Neuronal stem cell (in vitro differentiated cells): ENCODE measurements around the gene ZNF823. TPM values are rescaled to one million over a fixed set of nuclear protein-coding genes. Genes with fewer than 3 reads are reported as not detected.

Source experiments
- DNase-seq: peaks from one replicate; pipeline ENCODE4 v3.0.0-alpha.2; 2013; ENCODE audit warnings: low spot score
- H2AFZ ChIP-seq: one replicate; pipeline ENCODE4 v1.6.1; 2013; ENCODE audit warnings: mild to moderate bottlenecking, low read length, inconsistent platforms
- H2AK5ac ChIP-seq: 2 replicates; pipeline ENCODE4 v1.6.1; 2013; ENCODE audit warnings: low read depth, mild to moderate bottlenecking, inconsistent platforms, low read length, moderate library complexity, mixed read lengths
- H2BK120ac ChIP-seq: 2 replicates; pipeline ENCODE4 v1.6.1; 2013; ENCODE audit warnings: low read depth, mild to moderate bottlenecking, inconsistent platforms, low read length, moderate library complexity, mixed read lengths
- H2BK12ac ChIP-seq: one replicate; pipeline ENCODE4 v1.6.1; 2013; ENCODE audit warnings: low read length, inconsistent platforms
- H2BK15ac ChIP-seq: 2 replicates; pipeline ENCODE4 v1.6.1; 2013; ENCODE audit warnings: mild to moderate bottlenecking, low read length, inconsistent platforms, mixed read lengths
- H2BK5ac ChIP-seq: one replicate; pipeline ENCODE4 v1.6.1; 2013; ENCODE audit warnings: inconsistent platforms, mild to moderate bottlenecking, low read length, moderate library complexity
- H3K14ac ChIP-seq: one replicate; pipeline ENCODE4 v1.6.1; 2013; ENCODE audit warnings: low read length, inconsistent platforms
- H3K18ac ChIP-seq: 2 replicates; pipeline ENCODE4 v1.6.1; 2013; ENCODE audit warnings: low read length, inconsistent platforms
- H3K23ac ChIP-seq: 2 replicates; pipeline ENCODE4 v1.6.1; 2013; ENCODE audit warnings: low read depth, mild to moderate bottlenecking, mixed read lengths, low read length, inconsistent platforms; ENCODE audit not compliant: poor library complexity
- H3K27ac ChIP-seq: replicated peaks from 3 replicates; pipeline ENCODE4 v1.5.1; 2013; ENCODE audit warnings: low read length, inconsistent platforms
- H3K27me3 ChIP-seq, 3 experiments: 2 replicates each; pipeline ENCODE4 v1.6.1; 2013; ENCODE audit warnings: low read length in 3 of 3, mild to moderate bottlenecking in 2 of 3, inconsistent platforms in 1 of 3, low read depth in 1 of 3, mixed read lengths in 1 of 3, moderate library complexity in 1 of 3; ENCODE audit not compliant: control insufficient read depth in 3 of 3, insufficient read depth in 3 of 3
- H3K36me3 ChIP-seq, 2 donors: replicated peaks in 1 of 2; 2 replicates each; pipeline ENCODE4 v1.6.1; 2013; ENCODE audit warnings: low read length in 2 of 2; ENCODE audit not compliant: control insufficient read depth in 2 of 2, insufficient read depth in 2 of 2
- H3K4ac ChIP-seq: 2 replicates; pipeline ENCODE4 v1.6.1; 2013; ENCODE audit warnings: inconsistent platforms, mild to moderate bottlenecking, low read length, moderate library complexity
- H3K4me1 ChIP-seq, 2 donors: 1 replicate in 1 of 2; 2 replicates in 1 of 2; pipeline ENCODE4 v1.6.1; 2013; ENCODE audit warnings: low read length in 2 of 2, low read depth in 1 of 2; ENCODE audit not compliant: control insufficient read depth in 2 of 2, insufficient read depth in 1 of 2
- H3K4me2 ChIP-seq: one replicate; pipeline ENCODE4 v1.6.1; 2013; ENCODE audit warnings: mild to moderate bottlenecking, low read length, inconsistent platforms; ENCODE audit not compliant: insufficient read depth, poor library complexity, severe bottlenecking
- H3K4me3 ChIP-seq, 2 donors: 2 replicates each; pipeline ENCODE4 v1.5.1; 2013; ENCODE audit warnings: low read length in 2 of 2, mild to moderate bottlenecking in 2 of 2, inconsistent platforms in 1 of 2, moderate library complexity in 1 of 2
- H3K79me1 ChIP-seq: one replicate; pipeline ENCODE4 v1.6.1; 2013; ENCODE audit warnings: low read depth, mild to moderate bottlenecking, inconsistent platforms, low read length, moderate library complexity
- H3K9ac ChIP-seq: one replicate; pipeline ENCODE4 v1.6.1; 2013; ENCODE audit warnings: mild to moderate bottlenecking, low read depth, low read length, inconsistent platforms; ENCODE audit not compliant: poor library complexity
- H3K9me3 ChIP-seq, 2 donors: replicated peaks in 1 of 2; 2 replicates each; pipeline versions ENCODE3 to v1.6.1; 2013; ENCODE audit warnings: low read length in 2 of 2, mild to moderate bottlenecking in 2 of 2, inconsistent platforms in 1 of 2, low read depth in 1 of 2, mixed read lengths in 1 of 2, moderate library complexity in 1 of 2; ENCODE audit not compliant: control insufficient read depth in 2 of 2, insufficient read depth in 1 of 2
- H4K8ac ChIP-seq: one replicate; pipeline ENCODE4 v1.6.1; 2013; ENCODE audit warnings: low read depth, mild to moderate bottlenecking, inconsistent platforms, low read length, moderate library complexity
- H4K91ac ChIP-seq: one replicate; pipeline ENCODE4 v1.6.1; 2013; ENCODE audit warnings: low read length, low read depth, mild to moderate bottlenecking, inconsistent platforms; ENCODE audit not compliant: poor library complexity
- WGBS, 2 donors: extraction: QIAGEN DNeasy Blood & Tissue Kit; methylation state at CpG; one replicate each; pipeline ENCODE4 v1.1.7; 2013; ENCODE audit warnings: missing lambda C conversion rate in 2 of 2, mixed read lengths in 1 of 2; ENCODE audit not compliant: insufficient read length in 2 of 2, insufficient replicate concordance in 1 of 2; ENCODE audit errors: extremely low coverage in 2 of 2; 5-methylcytosine and 5-hydroxymethylcytosine counted together
- polyA plus RNA-seq, 2 experiments: library from polyadenylated mRNA; stranded (reverse); fragments of 200-250 nt; gene quantifications; one replicate each; pipeline ENCODE4 v1.2.3, GENCODE V29; 2013

ZNF823 gene
- 4.7 TPM for polyA plus RNA-seq (2013, experiment 1 of 2)
- polyA plus RNA-seq (2013, experiment 2 of 2), result 4.2 TPM

- peak within 1 kb of the TSS; percentile 92 for H2AFZ ChIP-seq
- H3K23ac ChIP-seq, result no peak within 1 kb of the TSS
- H2BK15ac ChIP-seq, result peak within 1 kb of the TSS; percentile 6
- peak within 1 kb of the TSS; percentile 21 for H3K14ac ChIP-seq
- H3K27me3 ChIP-seq, result peaks cover 0 to 4% (median 2%) of the 10 kb centered on the region in 3 experiments
- peak within 1 kb of the TSS; percentile 86 for H3K18ac ChIP-seq
- no peaks in the 10 kb centered on the region for H3K4me1 ChIP-seq
- WGBS, 2 donors, result no CpG with 5 or more reads among the region's 35 CpGs
- no peak within 1 kb of the TSS for H4K91ac ChIP-seq
- peak within 1 kb of the TSS; percentile 65 for H4K8ac ChIP-seq
- DNase-seq, result peak; percentile 99
- peaks cover 0 to 9% of the 10 kb centered on the region in 2 donors for H3K36me3 ChIP-seq
- no peak within 1 kb of the TSS for H2AK5ac ChIP-seq
- peak within 1 kb of the TSS; percentile 86 for H3K4me2 ChIP-seq
- H3K4me3 ChIP-seq, result peak within 1 kb of the TSS; percentile 87 to 88
- no peak within 1 kb of the TSS for H3K4ac ChIP-seq
- peak within 1 kb of the TSS; percentile 83 for H3K9ac ChIP-seq
- peaks cover 8% of the 10 kb centered on the region for H3K79me1 ChIP-seq
- H3K27ac ChIP-seq, result peak within 1 kb of the TSS; percentile 81
- peaks cover 0 to 11% of the 10 kb centered on the region in 2 donors for H3K9me3 ChIP-seq
- no peak within 1 kb of the TSS for H2BK12ac ChIP-seq
- peak within 1 kb of the TSS; percentile 88 for H2BK5ac ChIP-seq
- H2BK120ac ChIP-seq, result no peak within 1 kb of the TSS
Observed at GRCh38 chr19:11738746-11739620, at the start of gene ZNF823. ZNF823 (minus strand) TSS chr19:11738946; CDS start chr19:11738819, 127 bp downstream.

- H2BK12ac ChIP-seq, result no peak overlapping the region
- no peak overlapping the region for H3K9ac ChIP-seq
- H4K91ac ChIP-seq, result no peak overlapping the region
- H3K14ac ChIP-seq, result no peak overlapping the region
- H3K27me3 ChIP-seq, result no peaks in the 10 kb centered on the region
- H2BK5ac ChIP-seq, result no peak overlapping the region
- H3K4me3 ChIP-seq, result no peak overlapping the region
- no peak overlapping the region for H2BK15ac ChIP-seq
- no peak overlapping the region for H3K4ac ChIP-seq
- no peak overlapping the region for H2AK5ac ChIP-seq
- no peak for DNase-seq
- H3K18ac ChIP-seq, result no peak overlapping the region
- no peaks in the 10 kb centered on the region for H3K79me1 ChIP-seq
- no peak overlapping the region for H2BK120ac ChIP-seq
- no CpG with 5 or more reads among the region's 3 CpGs for WGBS, 2 donors
- no peak overlapping the region for H3K23ac ChIP-seq
- H4K8ac ChIP-seq, result no peak overlapping the region
- H3K4me2 ChIP-seq, result no peak overlapping the region
- H3K36me3 ChIP-seq, result peaks cover 0 to 28% of the 10 kb centered on the region in 2 donors
- H2AFZ ChIP-seq, result no peak overlapping the region
- peaks cover 2 to 57% of the 10 kb centered on the region in 2 donors for H3K9me3 ChIP-seq
- H3K4me1 ChIP-seq, result no peaks in the 10 kb centered on the region
- no peak overlapping the region for H3K27ac ChIP-seq
Observed at GRCh38 chr19:11787536-11787935, 48.8 kb upstream of the ZNF823 start.

DNA sequence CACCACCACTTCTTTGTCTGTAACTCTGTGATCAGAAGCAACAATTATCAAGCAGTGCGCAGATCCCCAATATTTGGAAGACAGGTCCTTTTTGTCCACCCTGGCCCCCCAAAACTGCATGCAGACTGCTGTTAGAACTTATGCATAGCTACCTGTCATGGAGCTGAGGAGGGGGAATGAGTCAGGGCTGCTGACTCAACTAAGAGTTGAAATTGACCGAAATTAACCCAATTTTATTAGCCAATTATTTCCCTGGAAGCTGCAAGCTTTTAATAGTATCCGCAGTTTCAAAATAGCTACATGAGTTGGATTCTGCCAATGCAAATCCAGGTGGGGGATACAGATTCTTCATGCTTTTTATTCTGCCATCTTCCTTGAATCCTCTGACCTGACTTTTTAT is 45.6 kb upstream of the ZNF823 start:
- peaks cover 16 to 82% of the 10 kb centered on the region in 2 donors for H3K9me3 ChIP-seq
- no peak overlapping the region for H3K23ac ChIP-seq

DNA sequence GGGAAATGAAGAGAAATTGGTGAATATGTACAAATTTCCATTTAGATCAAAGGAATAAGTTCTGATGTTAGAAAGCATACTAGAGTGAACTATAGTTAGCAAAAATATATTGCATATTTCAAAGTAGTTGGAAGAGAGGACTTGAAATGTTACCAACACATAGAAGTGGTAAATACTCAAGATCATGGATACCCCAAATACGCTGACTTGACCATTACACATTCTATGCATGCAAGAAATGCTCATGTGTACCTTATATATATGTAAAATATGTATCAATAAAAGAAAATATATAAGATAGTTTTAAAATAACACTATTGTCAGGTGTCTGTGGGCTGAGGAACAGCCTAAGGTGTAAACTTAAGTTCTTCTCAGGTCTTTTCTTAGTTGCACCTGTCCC is 45.0 kb upstream of the ZNF823 start:
- Histone ChIP-seq H2BK15ac (no peak overlapping the region), H4K91ac (no peak overlapping the region), H2BK5ac (no peak overlapping the region), H3K18ac (no peak overlapping the region), H3K4me1 (no peaks in the 10 kb centered on the region), H2BK120ac (no peak overlapping the region), H3K27ac (no peak overlapping the region), H3K27me3 (no peaks in the 10 kb centered on the region), H3K23ac (no peak overlapping the region), H3K4me3 (no peak overlapping the region), H2AFZ (no peak overlapping the region), H3K36me3 (peaks cover 7 to 66% of the 10 kb centered on the region in 2 donors), H3K14ac (no peak overlapping the region), H3K9me3 (peaks cover 19 to 87% of the 10 kb centered on the region in 2 donors), H3K4me2 (no peak overlapping the region), H3K9ac (no peak overlapping the region), H3K4ac (no peak overlapping the region), H2BK12ac (no peak overlapping the region), H3K79me1 (no peaks in the 10 kb centered on the region), H2AK5ac (no peak overlapping the region), H4K8ac (no peak overlapping the region)
- no peak for DNase-seq
- WGBS, 2 donors, result no CpG with 5 or more reads among the region's 1 CpG

More for the DNA sequence above, 45.6 kb upstream of the ZNF823 start:
- H2AFZ ChIP-seq, result no peak overlapping the region
- H3K79me1 ChIP-seq, result no peaks in the 10 kb centered on the region
- no peak overlapping the region for H2BK12ac ChIP-seq
- no peak overlapping the region for H3K4ac ChIP-seq
- no peak overlapping the region for H3K4me2 ChIP-seq
- H3K14ac ChIP-seq, result no peak overlapping the region
- H2BK15ac ChIP-seq, result no peak overlapping the region
- no peaks in the 10 kb centered on the region for H3K27me3 ChIP-seq
- H3K9ac ChIP-seq, result no peak overlapping the region
- no peaks in the 10 kb centered on the region for H3K4me1 ChIP-seq
- DNase-seq, result no peak
- H3K18ac ChIP-seq, result no peak overlapping the region
- peaks cover 4 to 60% of the 10 kb centered on the region in 2 donors for H3K36me3 ChIP-seq
- no peak overlapping the region for H3K4me3 ChIP-seq
- no peak overlapping the region for H2AK5ac ChIP-seq
- no CpG with 5 or more reads among the region's 3 CpGs for WGBS, 2 donors
- H3K27ac ChIP-seq, result no peak overlapping the region
- no peak overlapping the region for H2BK5ac ChIP-seq
- no peak overlapping the region for H4K8ac ChIP-seq
- no peak overlapping the region for H2BK120ac ChIP-seq
- no peak overlapping the region for H4K91ac ChIP-seq
